ENCODE data around the gene PTRH1.

The PTRH1 gene

DNA sequence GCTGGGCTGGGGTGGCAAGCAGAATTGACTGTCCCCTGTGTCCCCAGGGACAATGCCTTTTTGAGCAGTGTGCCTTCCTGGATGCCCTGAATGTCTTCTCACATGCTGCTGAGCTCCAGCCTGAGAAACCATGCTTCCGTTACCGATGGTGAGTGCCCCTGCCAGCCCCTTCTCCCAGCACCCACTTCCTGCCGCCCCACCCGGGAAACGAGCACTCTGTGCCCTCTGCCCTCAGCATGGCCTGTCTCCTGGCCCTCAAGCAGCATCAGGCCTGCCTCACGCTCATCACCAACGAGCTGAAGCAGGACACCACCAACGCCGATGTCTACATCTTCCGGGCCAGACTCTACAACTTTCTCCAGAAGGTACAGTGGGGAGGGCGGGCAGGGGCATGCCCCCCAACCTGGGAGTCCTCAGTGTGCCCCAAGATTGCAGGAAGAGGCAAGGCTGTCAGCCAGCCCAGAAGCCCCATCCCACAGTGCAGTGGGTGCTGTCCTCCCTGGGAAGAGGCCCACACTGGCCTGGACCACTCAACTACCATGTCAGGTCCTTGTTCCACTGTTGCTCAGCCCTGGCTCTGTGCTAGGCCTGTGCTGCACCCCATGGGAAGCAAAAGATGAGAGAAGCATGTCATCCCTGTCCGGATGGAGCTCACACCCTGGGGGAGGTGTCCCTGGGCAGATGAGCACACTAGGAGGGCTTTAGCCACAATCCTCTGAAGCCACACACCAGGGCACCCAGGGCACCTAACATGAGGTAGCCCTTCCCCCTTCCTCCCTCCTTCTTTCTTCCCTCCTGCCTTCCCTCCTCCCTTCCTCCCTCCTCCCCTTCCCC lies 4.8 kb upstream of the PTRH1 start:
- no peak for DNase-seq (ENCODE audit: low read depth)

DNA sequence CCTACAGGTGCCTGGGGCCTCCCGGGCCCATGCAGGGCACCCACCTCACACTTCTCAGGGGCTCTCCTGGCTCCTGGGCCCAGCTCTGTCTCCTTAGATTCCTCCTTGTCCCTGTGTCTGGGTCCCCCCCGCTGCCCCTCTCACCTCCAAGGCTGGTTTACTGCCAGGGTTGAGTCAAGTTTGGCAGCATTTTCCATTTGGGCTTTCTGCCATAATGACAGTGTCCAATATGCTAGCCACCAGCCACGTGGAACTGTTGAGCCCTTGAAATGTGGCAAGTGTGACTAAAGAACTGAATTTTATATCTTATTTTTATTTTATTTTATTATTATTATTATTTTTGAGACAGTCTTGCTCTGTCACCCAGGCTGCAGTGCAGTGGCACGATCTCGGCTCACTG lies 2.3 kb upstream of the PTRH1 start:
- DNase-seq (ENCODE audit: low read depth): no peak

DNA sequence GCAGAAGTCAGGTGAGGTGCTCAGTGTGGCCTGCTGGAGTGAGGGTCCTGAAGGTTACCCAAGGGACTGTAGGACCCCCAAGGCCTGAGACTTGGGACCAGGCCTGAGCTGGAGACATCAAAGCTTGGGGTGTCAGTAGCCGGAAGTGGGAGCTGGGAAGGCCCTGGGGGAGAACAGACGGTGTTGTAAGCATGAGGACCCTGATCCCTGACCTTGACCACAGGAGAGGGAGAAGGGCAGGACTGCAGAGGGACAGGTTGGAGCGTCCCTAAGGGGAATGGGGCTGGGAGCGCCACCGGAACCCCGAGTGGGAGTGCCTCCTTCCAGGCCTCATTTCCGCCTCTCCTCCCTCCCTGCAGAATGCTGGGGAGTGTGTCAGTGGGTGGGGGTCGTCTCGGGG lies 949 bp upstream of the PTRH1 start:
- DNase-seq (ENCODE audit: low read depth): no peak

DNA sequence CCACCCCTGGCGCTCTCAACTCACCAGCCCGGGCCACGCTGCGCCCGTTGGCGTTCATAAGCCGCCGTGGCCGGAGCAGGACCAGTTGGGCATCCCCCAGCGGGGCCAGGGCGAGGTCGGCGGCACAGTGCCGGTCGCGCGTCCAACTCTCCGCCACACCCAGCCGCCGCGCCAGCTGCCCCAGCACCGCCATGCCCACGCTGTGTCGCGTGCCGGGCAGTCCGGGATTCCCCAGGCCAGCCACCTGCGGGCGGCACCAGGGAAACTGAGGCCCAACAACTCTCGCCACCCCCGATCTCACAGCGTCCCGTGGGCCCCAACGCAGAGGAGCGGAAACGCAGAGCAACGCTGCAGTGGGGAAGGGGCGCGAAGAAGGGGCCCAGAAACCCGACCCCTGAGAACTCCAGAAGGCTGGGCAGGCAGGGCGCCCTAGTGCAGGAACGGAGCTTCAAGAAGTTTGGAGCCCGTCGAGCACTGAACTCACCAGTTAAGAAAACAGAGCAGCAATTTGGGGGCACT lies 453 bp downstream of the PTRH1 start:
- no peak for DNase-seq (ENCODE audit: low read depth)

DNA sequence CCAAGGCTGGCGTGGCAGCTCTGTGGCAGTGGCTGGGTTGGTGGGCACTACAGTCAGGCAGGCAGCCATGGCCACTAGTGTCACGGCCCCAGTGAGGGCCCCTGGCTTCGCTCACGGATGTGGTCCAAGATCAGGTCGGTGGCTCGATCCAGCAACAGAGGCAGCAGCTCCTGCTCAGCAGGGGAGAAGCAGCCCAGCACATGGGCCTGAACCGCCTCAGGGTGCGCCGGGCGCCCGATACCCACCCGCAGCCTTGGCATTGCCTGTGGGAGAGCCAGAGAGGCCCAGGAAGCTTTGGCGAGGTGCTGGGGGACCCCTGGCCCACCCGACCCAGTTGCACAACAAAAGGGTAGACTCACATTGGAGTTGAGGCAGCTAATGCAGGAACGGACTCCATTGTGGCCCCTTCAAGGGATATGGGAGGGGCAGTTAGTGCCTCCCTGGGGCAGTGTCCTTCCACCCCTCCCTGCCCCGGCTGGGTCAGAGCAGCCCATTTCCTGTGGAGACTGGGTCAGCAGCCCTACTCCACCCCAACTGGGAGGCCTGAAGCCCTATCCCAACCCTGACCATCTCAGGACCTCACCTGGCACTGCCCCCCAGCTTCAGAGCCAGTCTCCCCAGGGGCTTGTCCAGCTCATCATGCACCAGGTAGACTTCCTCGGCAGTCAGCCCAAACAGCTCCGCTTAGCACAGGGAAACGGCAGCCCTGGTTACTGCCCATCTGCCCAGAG lies 1.3 kb downstream of the PTRH1 start:
- no peak for DNase-seq (ENCODE audit: low read depth)

DNA sequence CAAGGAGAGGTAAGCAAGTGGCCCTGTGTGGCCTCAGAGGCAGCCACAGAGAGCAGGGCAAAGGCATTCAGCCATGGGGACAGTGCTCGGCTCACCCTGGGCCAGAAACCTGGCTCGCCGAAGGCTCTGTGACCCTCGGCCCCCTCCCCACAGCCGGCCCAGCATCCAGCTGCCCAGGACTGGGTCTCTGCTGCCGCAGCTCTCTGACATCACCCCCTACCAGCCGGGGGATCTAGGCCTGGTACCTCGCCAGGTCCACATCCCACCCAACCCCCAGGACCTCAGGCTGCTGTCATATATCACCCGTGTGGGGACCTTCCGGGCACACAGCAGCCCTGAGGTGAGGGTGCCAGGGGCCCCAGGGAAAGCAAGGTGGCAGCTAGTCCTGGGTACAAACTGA lies 2.6 kb downstream of the PTRH1 start:
- no peak for DNase-seq (ENCODE audit: low read depth)

DNA sequence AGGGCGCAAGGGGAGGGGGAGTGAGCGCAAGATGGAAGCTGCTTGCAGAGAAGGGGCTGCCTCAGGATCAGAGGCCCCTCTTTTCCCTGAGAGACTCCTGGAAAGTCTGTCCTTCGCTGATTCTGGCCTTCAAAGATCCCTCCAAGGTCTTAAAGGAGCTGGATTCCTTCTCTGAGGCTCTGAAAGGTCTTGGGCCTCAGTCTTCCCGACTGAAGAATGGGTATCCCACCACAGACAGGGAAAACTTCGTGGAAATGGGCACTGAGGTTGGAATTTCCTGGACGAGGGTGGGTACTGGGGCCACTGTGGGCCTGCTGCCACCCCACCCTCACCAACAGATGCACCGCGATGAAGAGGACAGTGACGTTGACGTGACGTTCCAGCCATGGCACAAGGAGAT lies 3.1 kb downstream of the PTRH1 start:
- no peak for DNase-seq (ENCODE audit: low read depth)

DNA sequence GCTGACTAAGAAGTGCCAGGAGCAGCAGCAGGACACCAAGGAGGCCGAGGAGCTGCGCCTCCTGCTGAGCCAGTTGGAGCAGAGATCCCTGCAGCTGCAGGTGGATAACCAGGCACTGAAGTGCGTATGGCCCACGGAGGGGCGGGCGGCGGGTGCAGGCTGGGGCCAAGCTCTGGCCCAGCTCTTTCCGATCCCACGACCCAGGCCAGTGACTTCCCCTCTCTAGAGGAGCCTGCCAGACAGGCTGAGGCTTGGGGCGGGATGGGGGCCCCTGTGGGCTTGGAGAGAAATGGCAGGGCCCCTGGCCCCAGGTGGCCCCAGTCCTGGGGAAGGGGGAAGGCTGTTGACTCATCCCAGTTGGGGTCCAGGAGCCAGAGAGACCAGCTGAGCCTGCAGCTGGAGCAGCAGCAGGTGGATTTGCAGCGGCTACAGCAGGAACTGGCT lies 3.6 kb downstream of the PTRH1 start:
- DNase-seq (ENCODE audit: low read depth): no peak

DNA sequence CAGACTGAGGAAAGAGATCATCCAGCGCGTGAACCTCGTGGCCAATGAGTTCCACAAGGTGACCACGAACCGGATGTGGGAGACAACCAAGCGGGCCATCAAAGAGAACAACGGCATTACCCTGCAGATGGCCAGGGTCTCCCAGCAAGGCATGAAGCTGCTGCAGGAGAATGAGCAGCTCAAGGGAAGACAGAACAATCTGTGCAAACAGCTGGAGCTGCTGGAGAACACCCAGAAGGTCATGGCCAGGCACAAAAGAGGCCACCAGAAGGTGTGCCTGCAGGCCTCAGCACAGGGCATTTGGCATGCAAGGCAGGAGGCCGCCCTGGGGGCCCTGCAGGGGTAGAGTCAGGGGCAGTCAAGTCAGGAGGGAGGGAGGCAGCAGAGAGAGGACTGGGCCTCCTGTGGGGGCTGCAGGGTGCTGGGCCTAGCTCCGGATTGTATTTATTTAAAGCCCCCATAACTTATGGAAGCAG lies 4.2 kb downstream of the PTRH1 start:
- DNase-seq (ENCODE audit: low read depth): no peak

DNA sequence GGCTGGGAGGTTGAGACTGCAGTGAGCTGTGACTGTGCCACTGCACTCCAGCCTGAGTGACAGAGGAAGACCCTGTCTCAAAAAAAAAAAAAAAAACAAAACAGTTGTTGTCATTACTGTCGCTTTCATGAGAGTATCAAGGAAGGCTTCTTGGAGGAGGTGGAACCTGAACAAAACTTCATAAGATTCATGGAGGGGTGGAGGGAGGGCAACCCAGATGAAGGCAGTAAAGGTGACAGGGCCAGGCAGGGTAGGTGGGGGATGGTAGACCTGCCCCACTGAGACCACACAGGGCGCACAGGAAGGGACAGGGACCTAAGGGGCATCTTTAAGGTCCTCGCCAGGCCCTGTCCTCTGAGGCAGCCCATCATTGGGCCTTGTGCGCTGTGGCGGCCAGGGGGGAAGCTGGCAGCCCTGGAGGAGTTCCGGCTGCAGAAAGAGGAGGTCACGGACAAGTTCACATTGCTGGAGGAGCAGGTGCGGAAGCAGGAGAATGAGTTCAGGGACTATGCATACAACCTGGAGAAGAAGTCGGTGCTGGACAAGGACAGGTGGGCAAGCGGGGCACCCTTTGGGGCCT lies 5.2 kb downstream of the PTRH1 start:
- no peak for DNase-seq (ENCODE audit: low read depth)

DNA sequence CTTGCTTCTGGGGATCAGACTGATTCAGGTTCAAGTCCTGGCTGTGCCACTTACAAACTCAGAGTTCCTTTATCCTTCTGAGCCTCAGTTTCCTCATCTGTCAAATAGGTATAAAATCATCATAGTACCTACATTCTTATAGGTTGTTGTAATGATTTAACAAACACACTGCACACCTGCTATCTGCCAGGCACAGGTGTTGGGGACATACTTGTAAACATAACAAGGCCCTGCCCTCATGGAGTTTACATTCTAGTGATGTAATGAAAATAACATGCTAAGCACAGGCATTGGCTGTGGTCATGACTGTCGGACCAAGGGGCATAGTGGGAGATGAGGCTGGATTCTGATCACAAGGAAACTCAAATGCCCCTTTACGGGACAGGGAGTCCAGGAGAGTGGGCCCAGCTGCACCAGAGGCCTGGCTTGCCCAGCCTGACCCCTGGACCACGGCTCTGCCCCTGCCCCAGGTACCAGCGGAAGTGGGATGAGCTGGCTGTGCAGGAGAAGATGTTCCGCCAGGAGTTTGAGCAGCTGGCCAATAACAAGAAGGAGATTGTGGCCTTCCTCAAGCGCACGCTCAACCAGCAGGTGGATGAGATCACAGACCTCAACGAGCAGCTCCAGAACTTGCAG lies 6.4 kb downstream of the PTRH1 start:
- no peak for DNase-seq (ENCODE audit: low read depth)

DNA sequence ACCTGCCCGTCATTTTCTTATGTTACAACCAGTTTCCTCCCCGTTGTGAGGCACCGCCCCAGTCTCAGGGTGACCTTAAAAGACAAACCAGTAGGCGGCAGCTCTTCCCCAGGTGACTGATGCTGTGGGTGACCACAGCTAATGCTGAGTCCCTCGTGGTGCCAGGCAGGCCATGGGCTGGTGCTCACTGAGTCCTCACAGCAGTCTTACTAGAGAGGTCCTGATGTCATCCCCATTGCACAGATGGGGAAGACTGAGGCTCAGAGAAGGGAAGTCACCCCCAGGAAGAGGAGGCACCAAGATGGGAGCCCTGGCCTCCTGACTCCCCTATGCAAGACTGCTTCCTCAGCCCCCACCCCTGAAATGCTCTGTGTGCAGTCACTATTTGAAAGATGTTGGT lies 7.7 kb downstream of the PTRH1 start:
- DNase-seq (ENCODE audit: low read depth): no peak

DNA sequence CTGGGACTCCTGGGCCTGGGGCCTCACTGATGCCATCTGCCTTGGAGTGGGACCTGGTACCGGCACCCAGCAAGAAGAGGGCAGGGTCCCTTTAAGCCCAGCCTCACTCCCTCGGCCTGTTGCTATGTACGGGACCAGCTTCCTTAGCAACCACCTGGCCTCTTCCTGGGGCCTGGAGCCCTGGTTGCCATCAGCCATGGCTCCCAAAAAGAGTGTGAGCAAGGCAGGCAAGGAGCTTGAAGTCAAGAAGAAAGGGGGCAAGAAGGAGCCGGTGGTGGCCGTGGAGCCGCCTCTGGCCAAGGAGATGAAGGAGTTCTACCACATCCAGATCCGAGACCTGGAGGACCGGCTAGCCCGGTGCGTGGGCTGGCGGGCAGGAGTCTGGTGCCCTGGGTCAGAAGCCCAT lies 8.6 kb downstream of the PTRH1 start, which contains the start of gene CFAP157:
Gene CFAP157 (plus strand): TSS at position 153 of the 406 bp plus-strand sequence. CDS start 44 bp downstream, at position 197.
- no peak for DNase-seq (ENCODE audit: low read depth)

DNA sequence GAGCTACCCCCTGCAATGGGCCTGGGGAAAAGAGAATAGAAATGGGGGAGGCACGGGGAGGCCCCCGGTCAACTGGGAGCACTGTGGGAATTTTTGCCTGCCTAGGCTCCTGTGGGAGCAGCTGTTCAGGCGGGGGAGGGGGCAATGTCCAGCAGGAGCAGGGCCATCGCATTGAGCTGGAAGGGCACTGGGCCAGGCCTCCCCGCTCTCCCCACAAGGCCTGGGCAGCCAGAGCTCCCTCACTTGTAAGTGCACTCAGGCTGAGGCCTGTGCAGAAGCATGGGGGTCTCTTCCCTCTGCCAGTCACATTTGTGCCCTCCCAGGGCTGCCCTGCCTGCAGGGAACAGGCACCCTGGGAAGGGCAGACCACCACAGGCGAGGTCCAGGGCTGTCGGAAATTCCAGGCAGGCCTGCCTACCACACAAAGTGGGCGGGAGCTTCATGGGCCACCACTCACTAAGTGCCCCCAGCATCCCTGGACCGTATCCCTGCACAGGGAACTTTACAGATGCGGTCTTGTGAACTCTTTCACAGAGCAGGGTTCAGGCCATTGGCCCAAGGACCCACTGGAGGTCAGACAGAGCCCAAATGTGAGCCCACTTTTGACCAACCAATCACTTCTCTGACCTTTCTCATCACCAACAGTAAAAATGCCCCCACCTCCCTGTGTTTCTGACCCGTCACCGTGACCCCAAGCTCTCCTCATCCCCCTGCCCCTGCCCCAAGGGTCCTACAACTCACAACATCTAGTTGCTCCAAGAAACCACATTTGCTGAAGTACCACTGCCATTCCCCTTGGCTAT lies 9.7 kb downstream of the PTRH1 start:
- no peak for DNase-seq (ENCODE audit: low read depth)

DNA sequence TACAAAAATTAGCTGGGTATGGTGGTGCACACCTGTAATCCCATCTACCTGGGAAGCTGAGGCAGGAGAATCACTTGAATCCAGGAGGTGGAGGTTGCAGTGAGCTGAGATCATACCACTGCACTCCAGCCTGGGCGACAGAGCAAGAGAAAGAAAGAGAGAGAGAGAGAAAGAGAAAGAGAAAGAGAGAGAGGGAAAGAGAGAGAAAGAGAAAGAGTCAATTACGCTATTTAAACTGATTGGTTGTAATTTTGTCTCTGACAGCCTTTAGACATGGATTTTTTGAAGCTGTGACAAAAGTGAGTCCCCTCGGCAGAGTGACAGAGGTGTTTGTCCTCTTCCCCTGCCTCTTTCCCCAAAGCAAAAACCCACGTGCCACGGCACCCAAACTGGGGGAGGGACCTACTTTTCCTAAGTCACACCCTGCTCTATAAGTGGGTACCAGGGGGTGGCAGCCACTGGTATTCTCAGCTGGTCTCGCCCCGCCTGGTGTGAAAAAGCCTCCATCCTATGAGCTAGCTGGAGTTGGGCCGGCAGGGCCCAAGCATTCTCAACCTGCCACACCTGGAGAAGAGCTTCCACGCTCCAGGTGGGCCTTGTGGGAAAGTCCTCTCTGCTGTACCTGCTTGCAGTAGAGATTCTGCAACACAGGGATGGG lies 12.0 kb downstream of the PTRH1 start:
- DNase-seq (ENCODE audit: low read depth): no peak

DNA sequence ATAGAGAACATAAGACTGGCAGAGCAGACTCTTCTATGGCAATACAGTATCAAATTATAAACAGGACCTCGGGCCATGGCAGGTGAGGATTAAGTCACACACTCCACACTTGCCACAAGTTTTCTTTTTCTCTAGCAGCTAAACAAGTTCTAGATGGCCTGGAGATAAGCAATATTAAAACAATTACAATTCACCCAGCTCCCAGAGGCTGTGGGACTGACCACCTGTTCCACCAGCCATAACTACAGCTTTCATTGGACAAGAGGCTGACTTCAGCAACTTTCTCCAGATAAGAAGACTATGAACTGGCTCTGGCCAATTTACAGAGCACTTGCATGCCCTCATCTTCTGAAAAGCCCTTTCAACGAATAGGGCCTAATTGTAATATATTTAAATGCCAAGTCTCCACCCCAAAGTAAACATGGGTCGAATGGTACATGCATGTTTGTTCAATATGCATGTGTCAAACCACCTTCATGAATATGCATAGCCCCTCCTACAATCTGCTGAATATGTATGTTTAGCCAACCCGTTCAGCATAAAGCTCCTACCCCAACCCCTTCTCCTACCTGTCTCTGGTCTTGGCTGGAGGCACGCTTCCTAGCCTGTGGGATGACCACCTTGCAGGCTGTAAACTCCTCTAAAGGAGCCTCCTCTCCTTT lies 14.7 kb downstream of the PTRH1 start:
- no peak for DNase-seq (ENCODE audit: low read depth)

DNA sequence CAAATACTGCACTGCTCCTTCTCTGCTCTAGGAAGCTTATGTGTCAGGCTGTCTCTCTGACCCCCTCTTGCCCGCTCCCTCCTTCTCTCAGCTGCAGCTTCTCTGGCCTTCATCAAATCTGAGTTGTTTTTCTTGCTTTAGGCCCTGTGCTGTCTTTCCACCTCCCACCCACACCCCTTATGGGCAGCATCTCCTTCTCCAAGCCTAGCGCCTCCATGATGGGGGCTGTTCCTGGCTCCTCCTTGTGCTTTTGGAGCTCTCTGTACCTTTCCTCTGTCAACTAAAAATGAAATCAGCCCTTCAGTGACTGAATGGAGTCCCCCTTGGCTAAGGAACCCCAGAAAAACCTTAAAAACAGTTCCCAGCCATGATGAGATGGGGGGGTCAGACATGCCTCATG lies 15.3 kb downstream of the PTRH1 start:
- no peak for DNase-seq (ENCODE audit: low read depth)

DNA sequence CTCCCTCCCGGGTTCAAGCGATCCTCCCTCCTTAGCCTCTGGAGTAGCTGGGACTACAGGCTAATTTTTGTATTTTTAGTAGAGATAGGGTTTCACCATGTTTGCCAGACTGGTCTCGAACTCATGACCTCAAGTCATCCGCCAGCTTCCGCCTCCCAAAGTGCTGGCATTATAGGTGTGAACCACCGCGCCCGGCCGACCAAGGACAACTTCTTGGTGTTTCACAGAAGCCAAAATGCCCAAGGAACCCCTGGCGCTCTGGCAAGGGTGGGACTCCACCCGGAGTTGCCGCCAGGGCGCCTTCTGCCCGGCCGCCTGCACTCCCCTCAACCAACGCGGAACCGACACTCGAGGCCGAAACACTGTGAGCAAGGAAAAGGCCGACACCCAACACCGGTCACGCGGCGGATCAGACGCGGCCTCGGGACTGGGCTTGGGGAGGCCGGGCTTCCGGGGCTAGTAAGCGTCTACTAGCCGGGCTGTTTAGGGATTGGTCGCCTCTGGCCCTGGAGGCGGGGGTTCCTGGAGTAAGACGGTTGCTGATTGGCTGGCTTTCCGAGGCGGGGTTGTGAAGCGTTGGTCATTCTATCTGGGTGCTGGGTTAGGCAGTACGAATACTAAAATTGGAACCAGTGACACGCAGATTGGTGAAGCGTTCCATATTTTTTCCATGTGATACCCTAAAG lies 16.3 kb downstream of the PTRH1 start:
- DNase-seq (ENCODE audit: low read depth): peak; percentile 88

DNA sequence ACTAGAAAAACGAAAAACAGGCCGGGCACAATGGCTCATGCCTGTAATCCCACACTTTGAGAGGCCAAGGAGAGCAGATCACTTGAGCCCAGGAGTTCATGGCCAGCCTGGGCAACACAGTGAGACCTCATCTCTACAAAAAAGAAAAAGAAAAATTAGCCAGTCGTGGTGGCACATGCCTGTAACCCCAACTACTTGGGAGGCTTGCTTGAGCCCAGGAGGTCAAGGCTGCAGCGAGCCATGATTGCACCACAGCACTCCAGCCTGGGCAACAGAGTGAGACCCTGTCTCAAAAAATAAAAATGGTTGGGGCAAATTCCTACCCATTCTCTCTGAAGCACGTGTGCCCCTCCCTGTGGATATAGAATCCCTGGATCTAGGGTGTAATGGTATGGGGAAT lies 17.1 kb downstream of the PTRH1 start:
- no peak for DNase-seq (ENCODE audit: low read depth)

DNA sequence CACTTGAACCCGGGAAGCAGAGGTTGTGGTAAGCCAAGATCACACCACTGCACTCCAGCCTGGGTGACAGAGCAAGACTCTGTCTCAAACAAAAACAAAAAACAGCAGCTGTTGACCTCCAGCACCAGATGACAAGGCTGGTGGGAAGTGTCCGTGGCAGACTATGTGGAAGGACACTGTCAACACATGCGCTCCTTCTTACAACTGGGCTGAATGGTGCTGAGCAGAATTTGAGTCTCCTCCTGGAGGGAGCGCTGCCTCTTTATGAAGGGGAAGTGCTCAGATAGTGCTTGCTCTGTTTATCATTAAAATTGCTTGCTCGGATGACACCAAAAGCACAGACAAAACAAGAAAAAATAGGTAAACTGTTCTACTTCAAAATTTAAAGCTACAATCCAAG lies 17.9 kb downstream of the PTRH1 start:
- no peak for DNase-seq (ENCODE audit: low read depth)
